MM.1S (cell line): Measurements from ENCODE around the gene RAB24.

Experiments used
- DNase-seq: peaks from one replicate; pipeline ENCODE4 v3.0.0-alpha.2; 2015
- H2AFZ ChIP-seq: fragments of 300-600 bp; sonication (generic); 2 replicates; pipeline ENCODE4 v1.6.0; 2016; ENCODE audit warnings: antibody characterized with exemption, low read length
- H3F3A ChIP-seq: fragments of 300-600 bp; sonication (generic); 2 replicates; pipeline ENCODE4 v1.6.1; 2016; ENCODE audit warnings: mild to moderate bottlenecking, antibody characterized with exemption, low read length, moderate library complexity, mixed read lengths; ENCODE audit not compliant: insufficient read depth
- H3K27ac ChIP-seq: fragments of 300-600 bp; sonication (generic); 2 replicates; pipeline ENCODE4 v1.5.1; 2016; ENCODE audit warnings: mild to moderate bottlenecking, low read length
- H3K27me3 ChIP-seq: fragments of 300-600 bp; sonication (generic); replicated peaks from 2 replicates; pipeline ENCODE4 v1.6.0; 2016; ENCODE audit warnings: low read length; ENCODE audit not compliant: insufficient read depth
- H3K36me3 ChIP-seq: fragments of 300-600 bp; sonication (generic); replicated peaks from 2 replicates; pipeline ENCODE4 v1.6.1; 2016; ENCODE audit warnings: mild to moderate bottlenecking, low read length, mixed read lengths; ENCODE audit not compliant: insufficient read depth
- H3K4me1 ChIP-seq: fragments of 300-600 bp; sonication (generic); 2 replicates; pipeline ENCODE4 v1.6.1; 2016; ENCODE audit warnings: low read length, mixed read lengths
- H3K4me2 ChIP-seq: fragments of 300-600 bp; sonication (generic); 2 replicates; pipeline ENCODE4 v1.6.0; 2016; ENCODE audit warnings: low read depth, low read length
- H3K4me3 ChIP-seq: fragments of 300-600 bp; sonication (generic); 2 replicates; pipeline ENCODE4 v1.5.1; 2016; ENCODE audit warnings: low read length, mixed read lengths
- H3K79me2 ChIP-seq: fragments of 300-600 bp; sonication (generic); 2 replicates; pipeline ENCODE4 v1.6.1; 2016; ENCODE audit warnings: mixed run types, low read length, mixed read lengths
- H3K9ac ChIP-seq: fragments of 300-600 bp; sonication (generic); 2 replicates; pipeline ENCODE4 v1.6.1; 2016; ENCODE audit warnings: low read length, mixed read lengths
- H3K9me2 ChIP-seq: fragments of 300-600 bp; sonication (generic); replicated peaks from 2 replicates; pipeline ENCODE4 v1.6.1; 2016; ENCODE audit warnings: mild to moderate bottlenecking, low read length, mixed read lengths; ENCODE audit not compliant: insufficient read depth
- H3K9me3 ChIP-seq: fragments of 300-600 bp; sonication (generic); replicated peaks from 2 replicates; pipeline ENCODE4 v1.6.1; 2016; ENCODE audit warnings: mild to moderate bottlenecking, low read length, mixed read lengths; ENCODE audit not compliant: insufficient read depth
- H4K20me1 ChIP-seq: fragments of 300-600 bp; sonication (generic); 2 replicates; pipeline ENCODE4 v1.6.1; 2016; ENCODE audit warnings: mild to moderate bottlenecking, low read length, moderate library complexity, mixed read lengths; ENCODE audit not compliant: insufficient read depth
- CTCF ChIP-seq: fragments of 300-600 bp; sonication (generic); IDR thresholded peaks from 2 replicates; pipeline ENCODE4 v1.5.1; 2016; ENCODE audit warnings: antibody characterized with exemption, low read length, mixed read lengths
- EZH2 ChIP-seq: fragments of 300-600 bp; sonication (generic); optimal IDR thresholded peaks from 2 replicates; pipeline ENCODE3; 2017; ENCODE audit warnings: low read depth, mild to moderate bottlenecking, antibody characterized with exemption, low read length, mixed read lengths
- EZH2phosphoT487 ChIP-seq: fragments of 300-600 bp; sonication (generic); IDR thresholded peaks from 2 replicates; pipeline ENCODE4 v1.6.1; 2018; ENCODE audit warnings: antibody characterized with exemption, low read length

RAB24 gene

GRCh38 chr5:177303121-177303924, at the start of gene RAB24, which contains the start of gene PRELID1:
TSS of gene RAB24 (minus strand) at chr5:177303719. CDS start at chr5:177303288, 431 bp downstream.
TSS of gene PRELID1 (plus strand) at chr5:177303799. CDS start at chr5:177303986, 187 bp downstream.
- peaks cover 74% of the 10 kb centered on the region for H3K79me2 ChIP-seq
- H3F3A ChIP-seq = peaks cover 80% of the 10 kb centered on the region
- H3K9me3 ChIP-seq = no peaks in the 10 kb centered on the region
- H3K9ac ChIP-seq = peak within 1 kb of the TSS; percentile 99
- TF ChIP-seq CTCF = peak; percentile 32
- TF ChIP-seq EZH2phosphoT487 = no peak
- TF ChIP-seq EZH2 = no peak
- 0 out of 2 replicates have a peak, but pooled peaks cover 7% of the 10 kb centered on the region for H4K20me1 ChIP-seq
- no peaks in the 10 kb centered on the region for H3K36me3 ChIP-seq
- H3K4me2 ChIP-seq = peak within 1 kb of the TSS; percentile 95
- DNase-seq = peak; percentile 88
- H2AFZ ChIP-seq = peak within 1 kb of the TSS; percentile 59
- H3K9me2 ChIP-seq = no peaks in the 10 kb centered on the region
- H3K4me3 ChIP-seq = peak within 1 kb of the TSS; percentile 98
- H3K4me1 ChIP-seq = peaks cover 42% of the 10 kb centered on the region
- peak within 1 kb of the TSS; percentile 93 for H3K27ac ChIP-seq
- no peaks in the 10 kb centered on the region for H3K27me3 ChIP-seq

- no peaks in the 10 kb centered on the region for H3K9me3 ChIP-seq
- no peak overlapping the region for H3K4me3 ChIP-seq
- H4K20me1 ChIP-seq = no peaks in the 10 kb centered on the region
- no peak for DNase-seq
- no peaks in the 10 kb centered on the region for H3K9me2 ChIP-seq
- no peaks in the 10 kb centered on the region for H3K36me3 ChIP-seq
- TF ChIP-seq CTCF (no peak), EZH2phosphoT487 (no peak), EZH2 (no peak)
- no peak overlapping the region for H2AFZ ChIP-seq
- H3K27me3 ChIP-seq = no peaks in the 10 kb centered on the region
- H3K4me2 ChIP-seq = no peak overlapping the region
- no peak overlapping the region for H3K9ac ChIP-seq
- peaks cover 39% of the 10 kb centered on the region for H3K4me1 ChIP-seq
- H3K79me2 ChIP-seq = peaks cover 37% of the 10 kb centered on the region
- H3F3A ChIP-seq = peaks cover 7% of the 10 kb centered on the region; the same call in 1 of the 2 replicates
- no peak overlapping the region for H3K27ac ChIP-seq
Observed at GRCh38 chr5:177353093-177353492, 49.6 kb upstream of the RAB24 start.

- no peaks in the 10 kb centered on the region for H3K9me2 ChIP-seq
- H3K79me2 ChIP-seq = peaks cover 48% of the 10 kb centered on the region
- H2AFZ ChIP-seq = peak within 1 kb of the TSS; percentile 99
- H3K27ac ChIP-seq = peak within 1 kb of the TSS; percentile 91
- peak within 1 kb of the TSS; percentile 94 for H3K4me2 ChIP-seq
- no peaks in the 10 kb centered on the region for H3K36me3 ChIP-seq
- H3K9ac ChIP-seq = peak within 1 kb of the TSS; percentile 90
- 0 out of 2 replicates have a peak, but pooled peaks cover 7% of the 10 kb centered on the region for H3F3A ChIP-seq
- no peak for TF ChIP-seq CTCF
- TF ChIP-seq EZH2phosphoT487 = no peak
- no peak for TF ChIP-seq EZH2
- H3K4me3 ChIP-seq = peak within 1 kb of the TSS; percentile 99
- H4K20me1 ChIP-seq = no peaks in the 10 kb centered on the region
- DNase-seq = peak; percentile 96
- no peaks in the 10 kb centered on the region for H3K9me3 ChIP-seq
- H3K4me1 ChIP-seq = peaks cover 30% of the 10 kb centered on the region
- no peaks in the 10 kb centered on the region for H3K27me3 ChIP-seq
Observed at GRCh38 chr5:177351392-177352329, 48.1 kb upstream of the RAB24 start, which contains the start of gene LMAN2. TSS of gene LMAN2 (minus strand) at chr5:177351668. CDS start at chr5:177351647, 21 bp downstream.
